HCT116 (cell line): Measurements from ENCODE around the gene DCTN3. TPM values are rescaled to one million over a fixed set of nuclear protein-coding genes. Genes with fewer than 3 reads are reported as not detected.

Experiments used
- ATAC-seq: fragments of 200-7000 bp; cut with Tn5 transposase; 2 replicates; pipeline ENCODE4 v1.9.1; 2020; ENCODE audit warnings: mild to moderate bottlenecking, moderate library complexity
- BruUV-seq: library from RNA; stranded (reverse); fragments of 400-500 nt; replicated peaks from 2 replicates; lab custom pipeline; 2021; lab: Mats Ljungman, UMichigan
- CTCF ChIA-PET: fragments of 300-600 bp; sonication (Branson Sonifier 250); formaldehyde crosslinking; loops from one replicate; lab custom pipeline; 2021; ENCODE audit warnings: antibody characterized with exemption; lab: Charles Lee
- POLR2A ChIA-PET: fragments of 300-600, 350-600 bp; sonication (Branson Sonifier 250); formaldehyde crosslinking; loops from one replicate; lab custom pipeline; 2021; ENCODE audit warnings: antibody characterized with exemption; lab: Charles Lee
- RAD21 ChIA-PET, 2 experiments: fragments of 300-600 bp; sonication (Branson Sonifier 250); formaldehyde crosslinking; loops; one replicate each; lab custom pipeline; 2023; ENCODE audit warnings: low total read pairs in 2 of 2; ENCODE audit not compliant: uncharacterized antibody in 2 of 2, unreplicated experiment in 2 of 2, low non-redundant PET in 1 of 2; lab: Charles Lee
- DNase-seq: peaks from one replicate; pipeline ENCODE4 v3.0.0-alpha.2; 2010; ENCODE audit warnings: low read depth, low spot score
- H2AFZ ChIP-seq: fragments of 200-600 bp; shearing (Covaris generic), sonication (generic); 2 replicates; pipeline ENCODE4 v1.6.1; 2017; ENCODE audit warnings: low read depth, mixed run types, mixed read lengths, antibody characterized with exemption, low read length; ENCODE audit not compliant: poor library complexity, severe bottlenecking
- H3K27ac ChIP-seq: 2 replicates; pipeline ENCODE4 v1.5.1; 2012; ENCODE audit warnings: low read depth, low read length
- H3K27me3 ChIP-seq: fragments of 200-600 bp; sonication (generic); 2 replicates; pipeline ENCODE4 v1.6.1; 2016; ENCODE audit warnings: mixed run types, low read length, mixed read lengths; ENCODE audit not compliant: insufficient read depth
- H3K36me3 ChIP-seq, 2 experiments: fragments of 200-500 bp in 1 of 2; fragments of 200-600 bp in 1 of 2; sonication (Bioruptor generic) in 1 of 2; sonication (generic) in 1 of 2; 2 replicates each; pipeline versions ENCODE4 v1.5.1 to v1.6.1; 2014 to 2016; ENCODE audit warnings: low read length in 2 of 2, inconsistent platforms in 1 of 2, mixed read lengths in 1 of 2, mixed run types in 1 of 2; ENCODE audit not compliant: insufficient read depth in 2 of 2, control insufficient read depth in 1 of 2
- H3K4me1 ChIP-seq, 2 experiments: fragments of 200-600 bp in 1 of 2; sonication (generic) in 1 of 2; 2 replicates each; pipeline versions ENCODE4 v1.5.1 to v1.6.1; 2012 to 2017; ENCODE audit warnings: low read length in 2 of 2, inconsistent platforms in 1 of 2, mild to moderate bottlenecking in 1 of 2, mixed read lengths in 1 of 2, mixed run types in 1 of 2, moderate library complexity in 1 of 2; ENCODE audit not compliant: insufficient read depth in 2 of 2, control insufficient read depth in 1 of 2
- H3K4me2 ChIP-seq: fragments of 200-600 bp; sonication (generic); 2 replicates; pipeline ENCODE4 v1.6.1; 2017; ENCODE audit warnings: mixed run types, low read length, mixed read lengths
- H3K4me3 ChIP-seq, 2 experiments: fragments of 200-600 bp in 1 of 2; sonication (generic) in 1 of 2; replicated peaks in 1 of 2; 2 replicates each; pipeline ENCODE4 v1.5.1; 2011 to 2016; ENCODE audit warnings: low read length in 2 of 2, control low read depth in 1 of 2, low read depth in 1 of 2, mild to moderate bottlenecking in 1 of 2, mixed read lengths in 1 of 2, mixed run types in 1 of 2
- H3K79me2 ChIP-seq: fragments of 200-600 bp; sonication (generic); 2 replicates; pipeline ENCODE4 v1.6.1; 2017; ENCODE audit warnings: mild to moderate bottlenecking, mixed run types, low read length, moderate library complexity, mixed read lengths; ENCODE audit not compliant: insufficient read depth
- H3K9ac ChIP-seq: fragments of 200-600 bp; sonication (generic); 2 replicates; pipeline ENCODE4 v1.6.1; 2016; ENCODE audit warnings: low read length, mixed read lengths
- H3K9me2 ChIP-seq: fragments of 200-600 bp; sonication (generic), shearing (Covaris generic); 2 replicates; pipeline ENCODE4 v1.6.1; 2017; ENCODE audit warnings: mixed run types, mild to moderate bottlenecking, moderate library complexity; ENCODE audit not compliant: insufficient read depth
- H3K9me3 ChIP-seq, 2 experiments: fragments of 200-500 bp in 1 of 2; fragments of 200-600 bp in 1 of 2; sonication (Bioruptor generic) in 1 of 2; sonication (generic) in 1 of 2; 2 replicates each; pipeline ENCODE4 v1.6.1; 2014 to 2017; ENCODE audit warnings: low read length in 2 of 2, mixed read lengths in 2 of 2, inconsistent platforms in 1 of 2, low read depth in 1 of 2, mild to moderate bottlenecking in 1 of 2, mixed run types in 1 of 2, moderate library complexity in 1 of 2; ENCODE audit not compliant: control insufficient read depth in 1 of 2, insufficient read depth in 1 of 2
- H4K20me1 ChIP-seq: fragments of 200-600 bp; sonication (generic), shearing (Covaris generic); 2 replicates; pipeline ENCODE4 v1.6.1; 2017; ENCODE audit warnings: mixed run types, mild to moderate bottlenecking, moderate library complexity; ENCODE audit not compliant: insufficient read depth
- EZH2 ChIP-seq: fragments of 200-600 bp; sonication (generic); IDR thresholded peaks from 2 replicates; pipeline ENCODE4 v1.6.1; 2017; ENCODE audit warnings: antibody characterized with exemption, mixed run types
- POLR2A ChIP-seq: IDR thresholded peaks from 2 replicates; pipeline ENCODE4 v1.7.0; 2011; ENCODE audit warnings: borderline replicate concordance; ENCODE audit not compliant: insufficient read depth, insufficient read length; ENCODE audit errors: extremely low read depth
- POLR2AphosphoS5 ChIP-seq: IDR thresholded peaks from 2 replicates; pipeline ENCODE4 v1.6.1; 2011; ENCODE audit warnings: mild to moderate bottlenecking, low read depth, low read length, moderate library complexity
- SIN3A ChIP-seq: IDR thresholded peaks from 2 replicates; pipeline ENCODE4 v1.6.1; 2012; ENCODE audit warnings: low read depth
- TCF7L2 ChIP-seq: IDR thresholded peaks from 2 replicates; pipeline ENCODE4 v1.7.0; 2011; ENCODE audit warnings: borderline replicate concordance, inconsistent platforms; ENCODE audit not compliant: insufficient read depth, insufficient read length; ENCODE audit errors: extremely low read depth
- ZFX ChIP-seq: fragments of 450-650 bp; IDR thresholded peaks from 2 replicates; pipeline ENCODE4 v1.6.1; 2017
- intact Hi-C: fragments of 100-400 bp; cut with micrococcal nuclease; formaldehyde crosslinking; loops from 2 replicates; pipeline ENCODE4 v1.10.0; 2022
- total RNA-seq: library from RNA; stranded (reverse); gene quantifications from one replicate; pipeline ENCODE4 v1.2.1, GENCODE V29; 2021; ENCODE audit not compliant: unreplicated experiment

Gene DCTN3
- total RNA-seq, 1 experiment from 2014 or later = 64.0 TPM

GRCh38 chr9:34658461-34658860 lies 38.2 kb upstream of the DCTN3 start:
- CTCF ChIA-PET = no interaction called here
- no peak overlapping the region for H3K9ac ChIP-seq
- no peak overlapping the region for H3K4me3 ChIP-seq
- H3K36me3 ChIP-seq = no peaks in the 10 kb centered on the region
- no peak for ATAC-seq
- intact Hi-C loops = no loop called here
- no TSS peak for BruUV-seq
- peaks cover 2 to 16% of the 10 kb centered on the region in 2 experiments; a peak in 2 of 4 replicates for H3K4me1 ChIP-seq
- no peaks in the 10 kb centered on the region for H3K79me2 ChIP-seq
- no peak overlapping the region for H2AFZ ChIP-seq
- no peak overlapping the region for H3K4me2 ChIP-seq
- TF ChIP-seq SIN3A (no peak), TCF7L2 (no peak), ZFX (no peak), EZH2 (no peak), POLR2A (no peak)
- TF ChIP-seq, all 23 proteins: peak for 0
- Histone ChIP-seq H3K9me2 (no peaks in the 10 kb centered on the region), H3K27me3 (no peaks in the 10 kb centered on the region), H3K27ac (no peak overlapping the region), H3K9me3 (no peaks in the 10 kb centered on the region), H4K20me1 (no peaks in the 10 kb centered on the region)
- RAD21 ChIA-PET = no interaction called here
- POLR2A ChIA-PET = no interaction called here
- DNase-seq = no peak

DNA sequence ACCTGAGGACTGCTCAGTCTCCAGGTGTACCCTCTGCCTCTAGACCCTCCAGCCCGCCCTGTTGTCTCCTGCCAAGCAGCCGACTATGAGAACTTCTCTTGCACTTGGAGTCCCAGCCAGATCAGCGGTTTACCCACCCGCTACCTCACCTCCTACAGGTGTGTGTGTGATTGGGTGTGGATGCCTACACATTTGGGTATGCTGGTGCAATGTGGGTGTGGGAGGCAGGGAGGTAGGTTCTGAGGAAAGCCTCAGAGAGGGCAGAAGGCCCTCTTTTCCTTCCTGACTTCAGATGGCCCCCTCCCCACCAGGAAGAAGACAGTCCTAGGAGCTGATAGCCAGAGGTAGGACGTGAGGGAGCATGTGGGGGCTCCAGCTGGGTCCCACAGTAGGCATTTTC lies 36.7 kb upstream of the DCTN3 start:
- Histone ChIP-seq H3K4me2 (no peak overlapping the region), H3K36me3 (no peaks in the 10 kb centered on the region), H4K20me1 (no peaks in the 10 kb centered on the region), H3K9me3 (no peaks in the 10 kb centered on the region), H2AFZ (no peak overlapping the region), H3K9me2 (no peaks in the 10 kb centered on the region), H3K27ac (no peak overlapping the region), H3K79me2 (no peaks in the 10 kb centered on the region), H3K4me3 (no peak overlapping the region), H3K9ac (no peak overlapping the region), H3K4me1 (peaks cover 9 to 27% of the 10 kb centered on the region in 2 experiments), H3K27me3 (no peaks in the 10 kb centered on the region)
- intact Hi-C loops = no loop called here
- DNase-seq (no peak), ATAC-seq (no peak)
- ChIA-PET RAD21 (no interaction called here), CTCF (interaction anchor here (0.7 kb wide), 1 partner anchor 8 kb away, joined by 3 read pairs; no protein-coding TSS in a partner anchor), POLR2A (no interaction called here)
- BruUV-seq = no TSS peak
- TF ChIP-seq POLR2AphosphoS5 = no peak
